Neural cell (in vitro differentiated cells): ENCODE results near the gene ADK. TPM values are rescaled to one million over a fixed set of nuclear protein-coding genes. Genes with fewer than 3 reads are reported as not detected.

Experiments used
- H2AFZ ChIP-seq: fragments of 200-600, 300-800 bp; sonication (generic), shearing (Covaris generic); 2 replicates; pipeline ENCODE4 v1.6.0; 2014; ENCODE audit warnings: low read depth, mild to moderate bottlenecking, antibody characterized with exemption, low read length, moderate library complexity
- H3F3A ChIP-seq: fragments of 200-600 bp; shearing (Covaris generic); 2 replicates; pipeline ENCODE4 v1.6.1; 2016; ENCODE audit warnings: mild to moderate bottlenecking, moderate library complexity, mixed read lengths, antibody characterized with exemption, low read length; ENCODE audit not compliant: insufficient read depth, poor library complexity, severe bottlenecking
- H3K27ac ChIP-seq: fragments of 200-600, 300-800 bp; sonication (generic), shearing (Covaris generic); 2 replicates; pipeline ENCODE4 v1.5.1; 2014; ENCODE audit warnings: mild to moderate bottlenecking, low read length, moderate library complexity
- H3K27me3 ChIP-seq: fragments of 300-800, 200-600 bp; sonication (generic), shearing (Covaris generic); 2 replicates; pipeline ENCODE4 v1.6.0; 2014; ENCODE audit warnings: mild to moderate bottlenecking, low read depth, low read length, moderate library complexity; ENCODE audit not compliant: insufficient read depth
- H3K36me3 ChIP-seq: fragments of 300-800, 200-600 bp; sonication (generic), shearing (Covaris generic); 2 replicates; pipeline ENCODE4 v1.5.1; 2014; ENCODE audit warnings: mild to moderate bottlenecking, antibody characterized with exemption, low read length, moderate library complexity; ENCODE audit not compliant: insufficient read depth
- H3K4me2 ChIP-seq: fragments of 300-800, 200-600 bp; sonication (generic), shearing (Covaris generic); 2 replicates; pipeline ENCODE4 v1.6.0; 2014; ENCODE audit warnings: mild to moderate bottlenecking, low read length
- H3K4me3 ChIP-seq: fragments of 300-800, 200-600 bp; sonication (generic), shearing (Covaris generic); 2 replicates; pipeline ENCODE4 v1.5.1; 2014; ENCODE audit warnings: mild to moderate bottlenecking, low read length, moderate library complexity
- H3K79me2 ChIP-seq: fragments of 200-600 bp; shearing (Covaris generic); replicated peaks from 2 replicates; pipeline ENCODE4 v1.6.0; 2014; ENCODE audit warnings: mild to moderate bottlenecking, low read length, moderate library complexity; ENCODE audit not compliant: insufficient read depth
- H3K9ac ChIP-seq: fragments of 300-800, 200-600 bp; sonication (generic), shearing (Covaris generic); 2 replicates; pipeline ENCODE4 v1.6.1; 2016; ENCODE audit warnings: mild to moderate bottlenecking, low read length, mixed read lengths
- H3K9me2 ChIP-seq: fragments of 200-600 bp; shearing (Covaris generic); 2 replicates; pipeline ENCODE4 v1.6.1; 2016; ENCODE audit warnings: mild to moderate bottlenecking, low read length, mixed read lengths; ENCODE audit not compliant: insufficient read depth
- H3K9me3 ChIP-seq: fragments of 200-600, 300-800 bp; sonication (generic), shearing (Covaris generic); 2 replicates; pipeline ENCODE4 v1.6.1; 2016; ENCODE audit warnings: mild to moderate bottlenecking, mixed run types, low read length, moderate library complexity, mixed read lengths
- H4K20me1 ChIP-seq: fragments of 200-600 bp; shearing (Covaris generic); 2 replicates; pipeline ENCODE4 v1.6.1; 2016; ENCODE audit warnings: mild to moderate bottlenecking, mixed run types; ENCODE audit not compliant: insufficient read depth
- CTCF ChIP-seq: fragments of 450-650 bp; IDR thresholded peaks from 2 replicates; pipeline ENCODE4 v1.5.1; 2014; ENCODE audit warnings: antibody characterized with exemption, mild to moderate bottlenecking, moderate library complexity; ENCODE audit not compliant: poor library complexity, severe bottlenecking
- EP300 ChIP-seq: fragments of 450-650 bp; conservative IDR thresholded peaks from 2 replicates; pipeline ENCODE4 v1.6.1; 2014; ENCODE audit warnings: antibody characterized with exemption, mild to moderate bottlenecking, moderate library complexity; ENCODE audit not compliant: poor library complexity, severe bottlenecking
- EZH2 ChIP-seq: fragments of 200-600, 300-800 bp; shearing (Covaris generic), sonication (generic); IDR thresholded peaks from 2 replicates; pipeline ENCODE4 v1.6.1; 2014; ENCODE audit warnings: antibody characterized with exemption, low read length, borderline replicate concordance, mild to moderate bottlenecking; ENCODE audit not compliant: insufficient read depth, poor library complexity, severe bottlenecking
- MXI1 ChIP-seq: fragments of 450-650 bp; conservative IDR thresholded peaks from 2 replicates; pipeline ENCODE4 v1.6.1; 2014; ENCODE audit warnings: antibody characterized with exemption, mild to moderate bottlenecking; ENCODE audit not compliant: poor library complexity, severe bottlenecking
- POLR2AphosphoS5 ChIP-seq: IDR thresholded peaks from 2 replicates; pipeline ENCODE4 v1.6.1; 2012
- RAD21 ChIP-seq: fragments of 450-650 bp; conservative IDR thresholded peaks from 2 replicates; pipeline ENCODE4 v1.6.1; 2014; ENCODE audit warnings: antibody characterized with exemption, mild to moderate bottlenecking, moderate library complexity
- REST ChIP-seq: IDR thresholded peaks from 2 replicates; pipeline ENCODE4 v1.6.1; 2012; ENCODE audit warnings: borderline replicate concordance
- SMC3 ChIP-seq: fragments of 450-650 bp; conservative IDR thresholded peaks from 2 replicates; pipeline ENCODE4 v1.6.1; 2014; ENCODE audit warnings: antibody characterized with exemption, mild to moderate bottlenecking, moderate library complexity; ENCODE audit not compliant: poor library complexity
- TAF1 ChIP-seq: IDR thresholded peaks from 2 replicates; pipeline ENCODE4 v1.6.1; 2012; ENCODE audit warnings: low read depth
- polyA plus RNA-seq: library from polyadenylated mRNA; depleted of rRNA; stranded (reverse); fragments of >200 nt; gene quantifications from 2 replicates; pipeline ENCODE4 v1.2.3, GENCODE V29; 2014

The ADK gene
- polyA plus RNA-seq, 1 donor from 2014 or later, result 19.5 TPM

GRCh38 chr10:74246495-74246894, 95.5 kb downstream of the ADK start:
- no peak overlapping the region for H3K9ac ChIP-seq
- TF ChIP-seq RAD21 (no peak), EP300 (no peak), TAF1 (no peak), SMC3 (no peak), REST (no peak), MXI1 (no peak), EZH2 (no peak), CTCF (no peak), POLR2AphosphoS5 (no peak)
- no peaks in the 10 kb centered on the region for H3K9me3 ChIP-seq
- H3F3A ChIP-seq, result no peaks in the 10 kb centered on the region
- H3K4me3 ChIP-seq, result no peak overlapping the region
- H2AFZ ChIP-seq, result no peak overlapping the region
- H3K36me3 ChIP-seq, result no peaks in the 10 kb centered on the region
- no peak overlapping the region for H3K27ac ChIP-seq
- no peak overlapping the region for H3K4me2 ChIP-seq
- H3K27me3 ChIP-seq, result no peaks in the 10 kb centered on the region
- no peaks in the 10 kb centered on the region for H3K9me2 ChIP-seq
- H4K20me1 ChIP-seq, result no peaks in the 10 kb centered on the region
- no peaks in the 10 kb centered on the region for H3K79me2 ChIP-seq

- TF ChIP-seq EZH2, result no peak
- TF ChIP-seq MXI1, result no peak
- no peak for TF ChIP-seq EP300
- no peak for TF ChIP-seq TAF1
- no peak overlapping the region for H3K4me2 ChIP-seq
- H3K4me3 ChIP-seq, result no peak overlapping the region
- H3K9me2 ChIP-seq, result no peaks in the 10 kb centered on the region
- no peaks in the 10 kb centered on the region for H3K79me2 ChIP-seq
- no peak overlapping the region for H3K9ac ChIP-seq
- H4K20me1 ChIP-seq, result no peaks in the 10 kb centered on the region
- H3K36me3 ChIP-seq, result no peaks in the 10 kb centered on the region
- no peak overlapping the region for H2AFZ ChIP-seq
- no peaks in the 10 kb centered on the region for H3F3A ChIP-seq
- H3K27me3 ChIP-seq, result no peaks in the 10 kb centered on the region
- H3K27ac ChIP-seq, result no peak overlapping the region
- no peaks in the 10 kb centered on the region for H3K9me3 ChIP-seq
These were observed 98.8 kb downstream of the ADK start for GRCh38 chr10:74249865-74250264.
